Fibroblast of mammary gland (primary cell): ENCODE data around the gene TMED4.

Experiments
- DNase-seq: peaks from one replicate; pipeline ENCODE4 v3.0.0-alpha.2; 2010; ENCODE audit warnings: low read depth
- H3K4me3 ChIP-seq: 2 replicates; pipeline ENCODE4 v1.5.1; 2011; ENCODE audit warnings: low read depth, mild to moderate bottlenecking, low read length, moderate library complexity; ENCODE audit not compliant: control insufficient read depth
- CTCF ChIP-seq: conservative IDR thresholded peaks from 2 replicates; pipeline ENCODE4 v1.5.1; 2011; ENCODE audit warnings: low read depth, low read length, inconsistent platforms; ENCODE audit not compliant: control insufficient read depth, insufficient read depth

TMED4 gene

GRCh38 chr7:44575054-44575453 is 7.0 kb downstream of the TMED4 start:
- TF ChIP-seq CTCF = no peak
- no peak for DNase-seq
- no peak overlapping the region for H3K4me3 ChIP-seq

GRCh38 chr7:44574287-44574872 is 7.7 kb downstream of the TMED4 start:
- TF ChIP-seq CTCF = no peak
- DNase-seq = no peak
- H3K4me3 ChIP-seq = peak overlapping the region; percentile 94

GRCh38 chr7:44573464-44574286 is 8.4 kb downstream of the TMED4 start, which contains the start of gene DDX56:
TSS of gene DDX56 (minus strand) at chr7:44573908. CDS start at chr7:44573895, 13 bp downstream.
- no peak for TF ChIP-seq CTCF
- H3K4me3 ChIP-seq = peak within 1 kb of the TSS; percentile 94
- DNase-seq = peak; percentile 91

GRCh38 chr7:44572771-44573170 is 9.3 kb downstream of the TMED4 start:
- H3K4me3 ChIP-seq = peak overlapping the region; percentile 94
- TF ChIP-seq CTCF = no peak
- no peak for DNase-seq

- DNase-seq = no peak
- no peak for TF ChIP-seq CTCF
- no peak overlapping the region for H3K4me3 ChIP-seq
Observed at GRCh38 chr7:44569959-44570358, 12.1 kb downstream of the TMED4 start.

GRCh38 chr7:44568771-44569560 is 13.1 kb downstream of the TMED4 start:
- no peak for TF ChIP-seq CTCF
- no peak overlapping the region for H3K4me3 ChIP-seq
- no peak for DNase-seq
